IMR-90 (cell line): ENCODE measurements around the gene PRKG2. TPM values are rescaled to one million over a fixed set of nuclear protein-coding genes. Genes with fewer than 3 reads are reported as not detected.

Source experiments
- ATAC-seq: fragments of 200-7000 bp; cut with Tn5 transposase; 2 replicates; pipeline ENCODE4 v1.9.1; 2020; ENCODE audit warnings: low read depth, mild to moderate bottlenecking, moderate library complexity
- BruUV-seq: library from RNA; stranded (reverse); fragments of 400-500 nt; replicated peaks from 2 replicates; lab custom pipeline; 2021; lab: Mats Ljungman, UMichigan
- CTCF ChIA-PET: fragments of 300-600 bp; formaldehyde crosslinking; extraction: SDS; loops from one replicate; lab custom pipeline; 2021; ENCODE audit warnings: antibody characterized with exemption; lab: Yijun Ruan, JAX
- POLR2A ChIA-PET: fragments of 300-600 bp; sonication (Branson Sonifier 250); formaldehyde crosslinking; loops from one replicate; lab custom pipeline; 2022; ENCODE audit warnings: antibody characterized with exemption; ENCODE audit not compliant: unreplicated experiment; lab: Charles Lee
- DNase-seq: peaks from one replicate; pipeline ENCODE4 v3.0.0; 2013
- H2AFZ ChIP-seq: replicated peaks from 2 replicates; pipeline ENCODE3; 2013; ENCODE audit warnings: low read length, mild to moderate bottlenecking; ENCODE audit not compliant: poor library complexity
- H2AK5ac ChIP-seq: 2 replicates; pipeline ENCODE4 v1.6.1; 2013; ENCODE audit warnings: low read depth, low read length, inconsistent platforms
- H2AK9ac ChIP-seq: replicated peaks from 2 replicates; pipeline ENCODE3; 2013; ENCODE audit warnings: mild to moderate bottlenecking, low read depth, low read length, moderate library complexity; ENCODE audit not compliant: poor library complexity
- H2BK120ac ChIP-seq: 2 replicates; pipeline ENCODE4 v1.6.1; 2013; ENCODE audit warnings: low read depth, low read length, inconsistent platforms
- H2BK15ac ChIP-seq: 3 replicates; pipeline ENCODE4 v1.6.1; 2013; ENCODE audit warnings: low read depth, low read length, inconsistent platforms
- H2BK20ac ChIP-seq: 2 replicates; pipeline ENCODE4 v1.6.1; 2013; ENCODE audit warnings: low read depth, mild to moderate bottlenecking, inconsistent platforms, low read length, moderate library complexity
- H2BK5ac ChIP-seq: 2 replicates; pipeline ENCODE4 v1.6.1; 2013; ENCODE audit warnings: mild to moderate bottlenecking, low read depth, low read length, inconsistent platforms; ENCODE audit not compliant: poor library complexity, severe bottlenecking
- H3K14ac ChIP-seq: replicated peaks from 2 replicates; pipeline ENCODE4 v1.6.1; 2013; ENCODE audit warnings: low read depth, low read length, inconsistent platforms
- H3K18ac ChIP-seq: 2 replicates; pipeline ENCODE4 v1.6.1; 2013; ENCODE audit warnings: low read depth, low read length, control low read depth
- H3K23ac ChIP-seq: 2 replicates; pipeline ENCODE4 v1.6.1; 2013; ENCODE audit warnings: low read depth, low read length, inconsistent platforms
- H3K27ac ChIP-seq: 2 replicates; pipeline ENCODE4 v1.5.1; 2013; ENCODE audit warnings: mild to moderate bottlenecking, control low read depth, low read length; ENCODE audit not compliant: insufficient read depth
- H3K27me3 ChIP-seq: 2 replicates; pipeline ENCODE4 v1.6.1; 2013; ENCODE audit warnings: low read length; ENCODE audit not compliant: control insufficient read depth, insufficient read depth
- H3K36me3 ChIP-seq: 2 replicates; pipeline ENCODE4 v1.6.1; 2013; ENCODE audit warnings: low read length, mixed read lengths; ENCODE audit not compliant: control insufficient read depth, insufficient read depth
- H3K4ac ChIP-seq: 2 replicates; pipeline ENCODE4 v1.6.1; 2013; ENCODE audit warnings: low read depth, low read length, inconsistent platforms
- H3K4me1 ChIP-seq: 2 replicates; pipeline ENCODE4 v1.6.1; 2013; ENCODE audit warnings: low read length, mixed read lengths; ENCODE audit not compliant: control insufficient read depth, insufficient read depth
- H3K4me2 ChIP-seq: 2 replicates; pipeline ENCODE4 v1.6.1; 2013; ENCODE audit warnings: low read depth, mild to moderate bottlenecking, control low read depth, low read length, moderate library complexity
- H3K4me3 ChIP-seq: 2 replicates; pipeline ENCODE4 v1.5.1; 2013; ENCODE audit warnings: low read depth, mild to moderate bottlenecking, control low read depth, low read length, moderate library complexity; ENCODE audit not compliant: insufficient read depth
- H3K56ac ChIP-seq: 2 replicates; pipeline ENCODE4 v1.6.1; 2013; ENCODE audit warnings: low read length, inconsistent platforms; ENCODE audit not compliant: insufficient read depth; ENCODE audit errors: extremely low read depth
- H3K79me1 ChIP-seq, 2 experiments: 2 replicates each; pipeline ENCODE4 v1.6.1; 2013; ENCODE audit warnings: low read length in 2 of 2, inconsistent platforms in 1 of 2, low read depth in 1 of 2
- H3K9ac ChIP-seq: 2 replicates; pipeline ENCODE4 v1.6.1; 2013; ENCODE audit warnings: low read depth, low read length, control low read depth
- H3K9me1 ChIP-seq: 2 replicates; pipeline ENCODE4 v1.6.1; 2013; ENCODE audit warnings: low read length, inconsistent platforms; ENCODE audit not compliant: insufficient read depth
- H3K9me3 ChIP-seq: 2 replicates; pipeline ENCODE4 v1.6.1; 2013; ENCODE audit warnings: low read length; ENCODE audit not compliant: control insufficient read depth, insufficient read depth
- H4K20me1 ChIP-seq: 2 replicates; pipeline ENCODE4 v1.6.1; 2013; ENCODE audit warnings: low read length, inconsistent platforms; ENCODE audit not compliant: insufficient read depth
- H4K5ac ChIP-seq: 2 replicates; pipeline ENCODE4 v1.6.1; 2013; ENCODE audit warnings: mild to moderate bottlenecking, low read depth, low read length, control low read depth
- H4K8ac ChIP-seq, 2 experiments: 2 replicates each; pipeline ENCODE4 v1.6.1; 2013; ENCODE audit warnings: low read depth in 2 of 2, low read length in 2 of 2, control low read depth in 1 of 2, inconsistent platforms in 1 of 2
- H4K91ac ChIP-seq: 2 replicates; pipeline ENCODE4 v1.6.1; 2013; ENCODE audit warnings: low read depth, low read length, inconsistent platforms; ENCODE audit not compliant: insufficient read depth
- BHLHE40 ChIP-seq: fragments of 150-350 bp; IDR thresholded peaks from 2 replicates; pipeline ENCODE4 v1.6.1; 2016; ENCODE audit warnings: mild to moderate bottlenecking, low read depth, low read length
- CEBPB ChIP-seq: IDR thresholded peaks from 2 replicates; pipeline ENCODE4 v1.6.1; 2012; ENCODE audit warnings: low read depth, low read length, improper control_type of control experiment
- FOS ChIP-seq: fragments of 150-350 bp; IDR thresholded peaks from 2 replicates; pipeline ENCODE4 v1.6.1; 2016; ENCODE audit warnings: low read depth, low read length
- MAZ ChIP-seq: IDR thresholded peaks from 2 replicates; pipeline ENCODE4 v1.6.1; 2012; ENCODE audit warnings: low read depth, mild to moderate bottlenecking, low read length, improper control_type of control experiment, moderate library complexity, borderline replicate concordance
- POLR2A ChIP-seq: IDR thresholded peaks from 2 replicates; pipeline ENCODE4 v1.6.1; 2012; ENCODE audit warnings: mild to moderate bottlenecking, low read depth, low read length
- RAD21 ChIP-seq: IDR thresholded peaks from 2 replicates; pipeline ENCODE4 v1.6.1; 2012; ENCODE audit warnings: low read length, improper control_type of control experiment
- RCOR1 ChIP-seq: IDR thresholded peaks from 2 replicates; pipeline ENCODE4 v1.6.1; 2012; ENCODE audit warnings: mild to moderate bottlenecking, low read length, improper control_type of control experiment; ENCODE audit not compliant: insufficient replicate concordance
- RFX5 ChIP-seq: IDR thresholded peaks from 2 replicates; pipeline ENCODE4 v1.8.0; 2012; ENCODE audit warnings: low read depth, mild to moderate bottlenecking, low read length, moderate library complexity
- WGBS, 2 experiments: methylation state at CpG; one replicate each; pipeline versions ENCODE4 v1.1.5 to v1.1.7; 2013; ENCODE audit warnings: missing lambda C conversion rate in 2 of 2; ENCODE audit not compliant: insufficient read length in 1 of 2; ENCODE audit errors: extremely low coverage in 2 of 2; 5-methylcytosine and 5-hydroxymethylcytosine counted together
- dilution Hi-C: fragments of 300-500 bp; cut with HindIII; formaldehyde crosslinking; loops from one replicate; pipeline ENCODE4 v1.14.3; 2018; ENCODE audit warnings: low sequenced_read_pairs; ENCODE audit not compliant: unreplicated experiment
- in situ Hi-C: fragments of 300-500 bp; cut with MboI; formaldehyde crosslinking; loops from 3 replicates; pipeline ENCODE4 v1.14.3; 2019; ENCODE audit warnings: low sequenced_read_pairs, inconsistent platforms, mixed read lengths
- intact Hi-C: fragments of 100-400 bp; cut with micrococcal nuclease; formaldehyde crosslinking; loops from 2 replicates; pipeline ENCODE4 v1.10.0; 2022
- polyA plus RNA-seq, 3 experiments: library from polyadenylated mRNA; depleted of rRNA; stranded (reverse); fragments of >200 nt; gene quantifications; 2 replicates each; pipeline ENCODE4 v1.2.3, GENCODE V29; 2012; ENCODE audit warnings: low replicate concordance in 1 of 3
- total RNA-seq: library from RNA; depleted of rRNA; stranded (reverse); fragments of >200 nt; gene quantifications from 2 replicates; pipeline ENCODE4 v1.2.3, GENCODE V29; 2012
- TF ChIP-seq, protein P1 (sequence below): fragments of 150-350 bp; IDR thresholded peaks from 2 replicates; pipeline ENCODE4 v1.6.1; 2016; ENCODE audit warnings: low read depth, mild to moderate bottlenecking, low read length, moderate library complexity, borderline replicate concordance
- TF ChIP-seq, protein P2 (sequence below): conservative IDR thresholded peaks from 2 replicates; pipeline ENCODE4 v1.5.1; 2012; ENCODE audit warnings: mild to moderate bottlenecking, low read depth, low read length, improper control_type of control experiment

The PRKG2 gene
- total and polyA plus RNA-seq, 2 of the 4 experiments (the other 2 are of a cell fraction): 0.44 to 2.0 TPM

GRCh38 chr4:81085291-81085690 lies 129.7 kb downstream of the PRKG2 start:
- ATAC-seq (no peak), DNase-seq (no peak)
- H2BK120ac ChIP-seq: no peak overlapping the region
- no peak overlapping the region for H2BK5ac ChIP-seq
- H2BK15ac ChIP-seq: peak overlapping the region; percentile 58; the same call in 2 of the 3 replicates
- BruUV-seq: no TSS peak
- no peak overlapping the region for H4K8ac ChIP-seq
- H4K91ac ChIP-seq: no peak overlapping the region
- TF ChIP-seq RAD21 (no peak), BHLHE40 (no peak), RFX5 (no peak), CEBPB (no peak), FOS (no peak), MAZ (no peak), RCOR1 (no peak), POLR2A (no peak)
- TF ChIP-seq, protein P1, sequence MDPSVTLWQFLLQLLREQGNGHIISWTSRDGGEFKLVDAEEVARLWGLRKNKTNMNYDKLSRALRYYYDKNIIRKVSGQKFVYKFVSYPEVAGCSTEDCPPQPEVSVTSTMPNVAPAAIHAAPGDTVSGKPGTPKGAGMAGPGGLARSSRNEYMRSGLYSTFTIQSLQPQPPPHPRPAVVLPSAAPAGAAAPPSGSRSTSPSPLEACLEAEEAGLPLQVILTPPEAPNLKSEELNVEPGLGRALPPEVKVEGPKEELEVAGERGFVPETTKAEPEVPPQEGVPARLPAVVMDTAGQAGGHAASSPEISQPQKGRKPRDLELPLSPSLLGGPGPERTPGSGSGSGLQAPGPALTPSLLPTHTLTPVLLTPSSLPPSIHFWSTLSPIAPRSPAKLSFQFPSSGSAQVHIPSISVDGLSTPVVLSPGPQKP: no peak
- TF ChIP-seq, protein P2, sequence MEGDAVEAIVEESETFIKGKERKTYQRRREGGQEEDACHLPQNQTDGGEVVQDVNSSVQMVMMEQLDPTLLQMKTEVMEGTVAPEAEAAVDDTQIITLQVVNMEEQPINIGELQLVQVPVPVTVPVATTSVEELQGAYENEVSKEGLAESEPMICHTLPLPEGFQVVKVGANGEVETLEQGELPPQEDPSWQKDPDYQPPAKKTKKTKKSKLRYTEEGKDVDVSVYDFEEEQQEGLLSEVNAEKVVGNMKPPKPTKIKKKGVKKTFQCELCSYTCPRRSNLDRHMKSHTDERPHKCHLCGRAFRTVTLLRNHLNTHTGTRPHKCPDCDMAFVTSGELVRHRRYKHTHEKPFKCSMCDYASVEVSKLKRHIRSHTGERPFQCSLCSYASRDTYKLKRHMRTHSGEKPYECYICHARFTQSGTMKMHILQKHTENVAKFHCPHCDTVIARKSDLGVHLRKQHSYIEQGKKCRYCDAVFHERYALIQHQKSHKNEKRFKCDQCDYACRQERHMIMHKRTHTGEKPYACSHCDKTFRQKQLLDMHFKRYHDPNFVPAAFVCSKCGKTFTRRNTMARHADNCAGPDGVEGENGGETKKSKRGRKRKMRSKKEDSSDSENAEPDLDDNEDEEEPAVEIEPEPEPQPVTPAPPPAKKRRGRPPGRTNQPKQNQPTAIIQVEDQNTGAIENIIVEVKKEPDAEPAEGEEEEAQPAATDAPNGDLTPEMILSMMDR: no peak
- no peak overlapping the region for H3K27ac ChIP-seq
- no peak overlapping the region for H3K18ac ChIP-seq
- no peak overlapping the region for H3K9ac ChIP-seq
- no peak overlapping the region for H3K4me2 ChIP-seq
- H3K27me3 ChIP-seq: no peaks in the 10 kb centered on the region
- no peak overlapping the region for H3K23ac ChIP-seq
- H3K79me1 ChIP-seq: no peaks in the 10 kb centered on the region
- in situ Hi-C loops (no loop called here), dilution Hi-C loops (no loop called here), intact Hi-C loops (no loop called here)
- H4K5ac ChIP-seq: no peak overlapping the region
- H3K4me1 ChIP-seq: peaks cover 2% of the 10 kb centered on the region; the same call in 1 of the 2 replicates
- H2AK9ac ChIP-seq: no peak overlapping the region
- no peaks in the 10 kb centered on the region for H3K9me3 ChIP-seq
- H3K14ac ChIP-seq: no peak overlapping the region
- H2AFZ ChIP-seq: no peak overlapping the region
- H3K36me3 ChIP-seq: 0 out of 2 replicates have a peak, but pooled peaks cover 1% of the 10 kb centered on the region
- no peak overlapping the region for H3K4ac ChIP-seq
- no CpG with 5 or more reads among the region's 3 CpGs for WGBS, 2 experiments
- no peak overlapping the region for H2BK20ac ChIP-seq
- H3K56ac ChIP-seq: no peak overlapping the region
- H3K4me3 ChIP-seq: no peak overlapping the region
- ChIA-PET POLR2A (no interaction called here), CTCF (interaction anchor here (0.6 kb wide), 1 partner anchor 274 kb away, joined by 3 read pairs; no protein-coding TSS in a partner anchor)
- no peak overlapping the region for H2AK5ac ChIP-seq
- no peaks in the 10 kb centered on the region for H3K9me1 ChIP-seq
- H4K20me1 ChIP-seq: no peaks in the 10 kb centered on the region
